Uterus (tissue), 4 donors: ENCODE results near the gene PLXNB1. TPM values are rescaled to one million over a fixed set of nuclear protein-coding genes. Genes with fewer than 3 reads are reported as not detected.

ENCODE experiments used
- DNase-seq, 2 donors: peaks; one replicate each; pipeline ENCODE4 v3.0.0-alpha.2; 2019 to 2020
- H3K27ac ChIP-seq, 2 donors: fragments of 200-600 bp; sonication (generic); 1 replicate in 1 of 2; 2 replicates in 1 of 2; pipeline ENCODE4 v1.5.1; 2016 to 2018
- H3K27me3 ChIP-seq, 2 donors: fragments of 200-600 bp; sonication (generic); one replicate each; pipeline ENCODE4 v1.5.1; 2018 to 2019; ENCODE audit warnings: control low read depth in 1 of 2
- H3K36me3 ChIP-seq, 2 donors: fragments of 200-600 bp; sonication (generic); one replicate each; pipeline ENCODE4 v1.5.1; 2019; ENCODE audit warnings: control low read depth in 1 of 2
- H3K4me1 ChIP-seq, 2 donors: fragments of 200-600 bp; sonication (generic); one replicate each; pipeline ENCODE4 v1.5.1; 2018 to 2019; ENCODE audit warnings: control low read depth in 1 of 2
- H3K4me3 ChIP-seq, 2 donors: fragments of 200-600 bp; sonication (generic); 1 replicate in 1 of 2; 2 replicates in 1 of 2; pipeline ENCODE4 v1.5.1; 2018 to 2019; ENCODE audit warnings: mild to moderate bottlenecking in 1 of 2
- H3K9me3 ChIP-seq, 2 donors: fragments of 200-600 bp; sonication (generic); one replicate each; pipeline ENCODE4 v1.5.1; 2019; ENCODE audit warnings: control low read depth in 1 of 2
- POLR2A ChIP-seq, 2 donors: fragments of 450-650 bp; IDR thresholded peaks; one replicate each; pipeline ENCODE4 v1.6.1; 2016; ENCODE audit warnings: antibody characterized with exemption in 2 of 2, mild to moderate bottlenecking in 1 of 2, moderate library complexity in 1 of 2
- intact Hi-C: fragments of 100-400 bp; cut with DNase I; formaldehyde crosslinking; loops from one replicate; pipeline ENCODE4 v1.15.1; 2023; ENCODE audit warnings: low total_unique reads
- total RNA-seq, 4 donors: library from RNA; depleted of rRNA in 3 of 4; stranded (reverse); fragments of >200 nt in 3 of 4; gene quantifications; one replicate each; pipeline versions ENCODE4 v1.1.0 to v1.2.4, GENCODE V29; 2014 to 2023
- TF ChIP-seq, protein P1 (sequence below), 4 experiments: fragments of 200-600 bp in 2 of 4; fragments of 450-650 bp in 2 of 4; sonication (generic) in 2 of 4; IDR thresholded peaks; one replicate each; pipeline ENCODE4 v1.5.1; 2016 to 2019; ENCODE audit warnings: antibody characterized with exemption in 4 of 4, mild to moderate bottlenecking in 2 of 4, moderate library complexity in 1 of 4
- donor health status: DM: yes; HTN: yes; CAD: no.

The PLXNB1 gene
- total RNA-seq, 4 donors from 2014 or later, result 23.5 to 133 (median 60.9) TPM

DNA sequence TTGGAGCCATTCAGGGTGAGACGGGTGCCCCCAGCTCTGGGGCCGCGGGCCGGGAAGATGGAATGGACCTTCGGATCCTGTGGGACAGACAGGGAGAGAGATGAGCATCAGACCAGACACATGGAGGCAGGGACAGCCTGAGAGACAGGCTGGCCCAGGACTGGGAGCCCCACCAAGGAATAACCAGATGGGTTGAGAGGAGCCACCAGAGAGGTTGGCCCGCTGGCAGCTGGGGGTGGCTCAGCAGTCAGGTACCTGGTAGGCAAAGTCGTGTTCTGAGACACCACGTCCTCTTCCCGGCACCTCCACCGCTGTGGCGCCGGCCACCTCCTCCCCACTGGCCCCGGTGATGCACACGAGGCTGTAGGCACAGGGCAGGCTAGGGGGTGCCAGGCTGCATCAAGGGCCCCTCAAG lies 13.8 kb downstream of the PLXNB1 start:
- H3K27ac ChIP-seq, result no peak overlapping the region

DNA sequence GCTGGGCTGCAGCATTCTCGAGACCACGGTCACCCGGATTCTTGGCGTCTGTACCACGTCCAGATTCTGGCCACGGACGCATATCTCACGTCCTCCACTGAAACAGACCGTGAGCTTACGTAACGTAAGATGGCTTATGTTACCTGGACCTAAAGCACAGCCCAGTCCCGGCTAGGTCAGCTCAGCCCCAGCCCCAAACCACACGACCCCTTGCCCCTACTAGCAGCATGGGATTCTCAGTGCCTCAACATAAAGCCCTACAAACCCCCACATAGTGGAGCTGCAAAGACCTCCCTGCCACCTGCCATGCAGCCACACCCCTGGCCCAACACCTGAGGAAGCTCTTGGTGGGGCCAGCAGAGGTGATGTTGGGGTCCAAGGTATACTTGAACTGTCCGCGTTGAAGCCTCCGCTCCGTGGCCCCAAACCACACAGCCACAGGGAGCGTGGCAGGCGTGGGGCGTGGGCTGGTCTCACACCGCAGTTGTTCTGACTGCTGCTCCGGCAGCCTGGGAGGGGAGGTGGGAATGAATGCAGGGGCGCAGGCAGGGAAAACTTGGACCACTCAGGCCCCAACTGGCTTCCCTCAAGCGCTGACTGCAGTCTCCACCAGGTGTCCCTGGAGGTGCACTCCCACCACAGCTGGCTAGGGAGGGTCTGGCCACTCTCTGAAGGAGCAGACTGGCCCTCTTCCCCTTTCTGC lies 14.5 kb downstream of the PLXNB1 start:
- Histone ChIP-seq H3K4me1 (no peaks in the 10 kb centered on the region), H3K27me3 (no peaks in the 10 kb centered on the region), H3K27ac (no peak overlapping the region), H3K4me3 (no peak overlapping the region), H3K9me3 (no peaks in the 10 kb centered on the region), H3K36me3 (no peaks in the 10 kb centered on the region)
- no peak for TF ChIP-seq POLR2A (IDR thresholded peaks at IDR 0.05)
- TF ChIP-seq, protein P1, sequence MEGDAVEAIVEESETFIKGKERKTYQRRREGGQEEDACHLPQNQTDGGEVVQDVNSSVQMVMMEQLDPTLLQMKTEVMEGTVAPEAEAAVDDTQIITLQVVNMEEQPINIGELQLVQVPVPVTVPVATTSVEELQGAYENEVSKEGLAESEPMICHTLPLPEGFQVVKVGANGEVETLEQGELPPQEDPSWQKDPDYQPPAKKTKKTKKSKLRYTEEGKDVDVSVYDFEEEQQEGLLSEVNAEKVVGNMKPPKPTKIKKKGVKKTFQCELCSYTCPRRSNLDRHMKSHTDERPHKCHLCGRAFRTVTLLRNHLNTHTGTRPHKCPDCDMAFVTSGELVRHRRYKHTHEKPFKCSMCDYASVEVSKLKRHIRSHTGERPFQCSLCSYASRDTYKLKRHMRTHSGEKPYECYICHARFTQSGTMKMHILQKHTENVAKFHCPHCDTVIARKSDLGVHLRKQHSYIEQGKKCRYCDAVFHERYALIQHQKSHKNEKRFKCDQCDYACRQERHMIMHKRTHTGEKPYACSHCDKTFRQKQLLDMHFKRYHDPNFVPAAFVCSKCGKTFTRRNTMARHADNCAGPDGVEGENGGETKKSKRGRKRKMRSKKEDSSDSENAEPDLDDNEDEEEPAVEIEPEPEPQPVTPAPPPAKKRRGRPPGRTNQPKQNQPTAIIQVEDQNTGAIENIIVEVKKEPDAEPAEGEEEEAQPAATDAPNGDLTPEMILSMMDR (IDR thresholded peaks at IDR 0.05), result no peak
- intact Hi-C loops, result no loop called here
- DNase-seq, result no peak

More for the DNA sequence above, 13.8 kb downstream of the PLXNB1 start:
- H3K9me3 ChIP-seq, result no peaks in the 10 kb centered on the region
- no peak overlapping the region for H3K4me3 ChIP-seq
- TF ChIP-seq, protein P1 (IDR thresholded peaks at IDR 0.05), result no peak
- TF ChIP-seq POLR2A (IDR thresholded peaks at IDR 0.05), result no peak
- intact Hi-C loops, result no loop called here
- DNase-seq, result no peak
- H3K36me3 ChIP-seq, result no peaks in the 10 kb centered on the region
- H3K27me3 ChIP-seq, result no peaks in the 10 kb centered on the region
- no peaks in the 10 kb centered on the region for H3K4me1 ChIP-seq

DNA sequence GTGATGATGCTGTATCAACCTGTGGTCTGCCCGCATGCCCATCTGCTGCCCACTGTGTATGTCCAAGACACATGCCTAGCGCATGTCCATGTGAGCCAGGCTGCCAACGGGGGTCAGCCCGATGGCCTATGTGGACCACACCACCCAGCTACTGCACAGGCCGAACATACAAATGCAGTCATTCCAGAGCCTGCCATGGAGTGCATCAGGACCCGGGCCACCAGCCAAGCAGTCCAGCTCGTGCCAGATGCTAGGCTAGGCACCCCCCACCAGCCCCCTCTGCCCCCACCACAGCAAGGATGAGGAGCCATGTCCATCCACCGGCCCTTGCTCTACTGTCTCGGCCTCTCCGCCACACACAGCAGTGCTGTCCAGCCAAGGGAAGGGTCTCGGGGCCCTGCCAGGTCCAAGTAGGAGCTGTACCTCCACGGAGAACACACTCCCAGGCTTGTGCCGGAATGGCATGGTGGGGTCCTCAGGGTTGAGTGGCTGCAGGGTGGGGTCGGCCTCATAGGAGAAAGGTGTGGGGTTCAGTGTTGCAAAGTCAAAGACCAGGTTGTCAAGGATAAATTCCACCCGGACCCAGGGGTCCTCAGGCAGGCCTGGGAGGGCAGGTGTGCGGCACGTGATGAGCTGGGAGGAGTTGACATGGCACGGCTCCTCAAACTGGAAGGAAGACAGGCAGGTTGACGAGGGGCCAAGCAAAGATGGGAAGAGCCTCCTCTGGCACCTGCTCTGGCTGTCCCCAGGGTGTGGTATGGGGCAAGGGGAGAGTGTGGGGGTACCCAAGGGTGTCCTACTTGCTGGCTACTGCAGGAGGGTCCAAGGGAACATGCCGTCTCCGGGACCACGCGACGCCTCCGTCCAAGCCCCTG lies 15.3 kb downstream of the PLXNB1 start:
- no peaks in the 10 kb centered on the region for H3K9me3 ChIP-seq
- H3K27me3 ChIP-seq, result no peaks in the 10 kb centered on the region
- no peaks in the 10 kb centered on the region for H3K36me3 ChIP-seq
- no peak overlapping the region for H3K27ac ChIP-seq
- intact Hi-C loops, result no loop called here
- TF ChIP-seq, protein P1 (IDR thresholded peaks at IDR 0.05), result no peak
- no peak for TF ChIP-seq POLR2A (IDR thresholded peaks at IDR 0.05)
- H3K4me1 ChIP-seq, result no peaks in the 10 kb centered on the region
- no peak overlapping the region for H3K4me3 ChIP-seq
- DNase-seq, result no peak

DNA sequence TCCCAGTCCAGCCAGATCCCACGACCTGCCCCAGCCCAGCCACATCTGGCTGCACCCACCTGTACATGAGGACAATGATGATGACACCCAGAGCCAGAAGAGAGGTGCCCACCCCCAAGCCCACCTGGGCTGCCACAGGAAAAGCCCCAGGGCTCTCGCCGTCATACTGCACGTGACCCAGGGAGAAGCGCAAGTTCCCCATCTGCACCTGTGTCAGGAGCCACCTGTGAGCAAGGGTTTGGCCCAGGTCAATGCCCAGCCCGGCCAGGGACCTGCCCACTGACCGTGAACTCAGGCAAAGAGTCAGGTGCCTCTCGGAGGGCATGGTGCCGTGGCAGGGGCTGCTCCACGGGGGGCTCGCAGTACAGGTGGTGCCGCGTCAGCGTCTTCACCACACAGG lies 16.3 kb downstream of the PLXNB1 start:
- intact Hi-C loops, result no loop called here
- no peaks in the 10 kb centered on the region for H3K4me1 ChIP-seq
- no peak for DNase-seq
- no peaks in the 10 kb centered on the region for H3K9me3 ChIP-seq
- no peak overlapping the region for H3K27ac ChIP-seq
- H3K36me3 ChIP-seq, result no peaks in the 10 kb centered on the region
- H3K4me3 ChIP-seq, result no peak overlapping the region
- H3K27me3 ChIP-seq, result no peaks in the 10 kb centered on the region
- TF ChIP-seq, protein P1 (IDR thresholded peaks at IDR 0.05), result no peak
- TF ChIP-seq POLR2A (IDR thresholded peaks at IDR 0.05), result no peak

DNA sequence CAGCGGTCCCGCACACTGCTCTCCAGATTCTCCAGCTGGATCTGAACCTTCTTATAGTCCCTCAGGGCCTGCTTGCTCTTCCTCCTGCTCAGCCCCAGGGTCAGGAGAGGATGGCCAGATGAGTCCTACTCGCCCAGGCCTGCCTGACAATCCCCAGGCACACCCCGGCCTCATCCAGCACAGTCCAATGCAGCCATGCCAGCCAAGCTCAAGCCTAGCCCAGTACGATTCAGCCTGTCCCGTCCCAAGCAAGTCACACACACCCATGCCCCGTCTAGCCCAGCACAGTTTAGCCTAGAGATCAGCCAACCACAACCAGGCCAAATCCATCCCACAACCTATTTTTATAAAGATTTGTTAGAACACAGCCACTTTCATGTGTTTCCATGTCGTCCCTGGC lies 16.8 kb downstream of the PLXNB1 start:
- intact Hi-C loops, result no loop called here
- Histone ChIP-seq H3K4me1 (no peaks in the 10 kb centered on the region), H3K4me3 (no peak overlapping the region), H3K36me3 (no peaks in the 10 kb centered on the region), H3K9me3 (no peaks in the 10 kb centered on the region), H3K27ac (no peak overlapping the region), H3K27me3 (no peaks in the 10 kb centered on the region)
- TF ChIP-seq, protein P1 (IDR thresholded peaks at IDR 0.05), result no peak
- no peak for TF ChIP-seq POLR2A (IDR thresholded peaks at IDR 0.05)
- no peak for DNase-seq
